COLO668 (cell line): ENCODE results near the gene LPP.

Experiments used
- DNase-seq: peaks from one replicate; lab custom pipeline; 2025; ENCODE audit not compliant: unreplicated experiment; lab: John Stamatoyannopoulos, UW

Gene LPP

DNA sequence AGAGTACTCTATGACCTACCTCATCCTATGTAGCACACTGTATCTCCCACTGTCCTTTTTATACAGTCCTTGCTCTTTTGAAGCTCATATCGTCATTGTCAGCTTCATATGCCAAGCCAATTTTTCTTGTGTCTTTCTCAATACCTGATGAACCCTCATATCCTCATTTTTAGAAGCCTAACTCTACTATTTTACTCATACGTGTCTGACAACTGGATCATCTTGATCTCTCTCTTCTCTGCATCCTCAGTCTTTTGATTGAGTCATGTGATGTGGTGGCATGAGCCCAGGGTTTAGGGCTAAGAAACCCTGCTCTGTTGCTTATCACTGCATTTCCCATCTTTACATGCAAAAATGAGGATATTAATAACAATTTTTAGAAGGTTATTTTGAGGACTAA lies 352.0 kb downstream of the LPP start:
- no peak for DNase-seq

DNA sequence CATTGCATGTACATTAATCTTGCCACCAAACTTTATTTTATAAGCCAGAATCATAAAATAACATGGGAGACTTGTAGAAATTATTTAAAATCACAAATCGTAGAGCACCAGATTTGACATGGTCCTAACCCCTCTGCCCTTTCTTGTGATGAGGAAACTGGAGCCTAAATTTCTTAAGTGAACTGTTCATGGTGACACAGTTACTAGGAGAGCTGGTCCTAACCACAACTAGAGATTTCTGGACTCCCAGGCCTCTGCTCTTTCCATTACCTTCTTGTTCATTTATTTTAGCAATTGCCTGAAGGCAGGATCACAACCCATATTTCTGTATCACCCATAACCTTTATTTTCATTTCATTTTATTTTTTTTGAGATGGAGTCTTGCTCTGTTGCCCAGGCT lies 352.5 kb downstream of the LPP start:
- no peak for DNase-seq

DNA sequence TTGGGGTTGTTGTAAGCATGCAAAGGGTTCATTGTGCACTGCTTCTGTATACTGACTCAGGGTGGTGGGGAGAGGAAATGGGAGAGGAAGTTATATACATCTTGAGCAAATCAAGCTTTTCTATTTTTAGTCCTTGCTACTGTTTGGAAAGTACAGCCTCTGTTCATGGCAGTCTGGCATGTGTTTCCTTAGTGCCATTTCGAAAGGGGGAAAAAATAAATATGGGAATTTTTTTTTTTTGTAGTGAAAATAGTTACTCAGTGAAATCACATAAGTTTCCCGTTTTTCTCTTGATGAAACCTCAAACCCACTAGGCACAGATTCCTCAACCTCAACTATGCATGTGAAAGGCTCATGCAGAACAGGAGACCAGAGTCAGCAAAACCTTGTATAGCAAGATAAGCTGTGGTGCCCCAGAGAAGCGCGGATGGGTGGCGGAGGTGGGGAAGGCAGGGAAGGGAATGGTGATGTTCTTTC lies 353.3 kb downstream of the LPP start:
- no peak for DNase-seq

DNA sequence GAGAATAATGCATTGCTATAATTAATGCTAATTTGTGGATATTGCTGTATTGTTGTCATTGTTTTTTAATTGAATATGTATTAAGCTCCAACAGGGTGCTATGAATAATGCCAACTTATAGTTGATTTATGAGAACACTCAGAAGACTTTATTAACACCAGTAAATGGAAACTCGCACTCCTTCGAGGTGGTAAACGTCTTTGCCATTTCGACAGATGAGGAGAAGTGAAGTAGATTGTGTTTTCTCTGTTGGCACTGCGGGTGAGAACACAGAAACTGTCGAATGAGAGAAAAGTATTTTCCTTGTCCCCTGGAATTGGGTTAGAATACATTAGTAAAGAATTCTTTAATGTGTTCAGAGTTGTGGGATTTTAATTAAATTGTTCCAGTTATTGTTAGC lies 354.5 kb downstream of the LPP start:
- DNase-seq, result no peak

DNA sequence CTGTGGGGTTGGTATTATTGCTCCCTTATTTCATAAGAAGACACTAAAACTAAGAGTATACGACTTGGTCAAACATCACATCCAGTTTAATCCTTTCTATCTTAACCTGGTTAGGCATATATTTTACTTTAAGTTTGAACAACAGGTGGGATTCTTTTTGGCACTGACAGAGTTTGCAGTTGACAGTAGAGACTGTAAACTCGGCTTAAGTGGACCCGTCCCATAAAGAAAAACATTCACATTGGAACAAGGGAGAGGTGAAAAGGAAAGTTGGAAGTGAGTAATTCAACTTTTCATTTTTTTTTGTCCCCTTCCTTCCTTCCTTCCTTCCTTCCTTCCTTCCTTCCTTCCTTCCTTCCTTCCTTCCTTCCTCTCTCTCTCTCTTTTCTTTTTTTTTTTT lies 355.4 kb downstream of the LPP start:
- no peak for DNase-seq

DNA sequence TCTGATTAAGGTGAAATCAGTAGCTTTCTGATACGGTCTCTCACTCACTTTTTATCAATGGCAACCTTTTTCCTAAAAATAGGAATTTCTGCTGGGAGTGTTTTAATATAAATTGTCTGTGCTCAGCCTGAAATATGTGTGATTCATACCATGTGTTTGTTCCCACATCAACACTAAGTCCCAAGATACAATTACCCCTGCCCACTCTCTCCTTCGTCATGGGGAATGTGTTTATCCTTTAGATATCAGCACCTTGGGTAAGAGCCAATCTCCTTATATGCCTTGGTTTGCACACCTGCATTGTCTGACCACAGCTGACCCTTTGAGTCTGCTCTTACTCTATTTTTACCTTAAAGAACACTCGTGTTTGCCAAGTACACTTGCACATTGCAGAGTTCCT lies 356.4 kb downstream of the LPP start:
- no peak for DNase-seq

DNA sequence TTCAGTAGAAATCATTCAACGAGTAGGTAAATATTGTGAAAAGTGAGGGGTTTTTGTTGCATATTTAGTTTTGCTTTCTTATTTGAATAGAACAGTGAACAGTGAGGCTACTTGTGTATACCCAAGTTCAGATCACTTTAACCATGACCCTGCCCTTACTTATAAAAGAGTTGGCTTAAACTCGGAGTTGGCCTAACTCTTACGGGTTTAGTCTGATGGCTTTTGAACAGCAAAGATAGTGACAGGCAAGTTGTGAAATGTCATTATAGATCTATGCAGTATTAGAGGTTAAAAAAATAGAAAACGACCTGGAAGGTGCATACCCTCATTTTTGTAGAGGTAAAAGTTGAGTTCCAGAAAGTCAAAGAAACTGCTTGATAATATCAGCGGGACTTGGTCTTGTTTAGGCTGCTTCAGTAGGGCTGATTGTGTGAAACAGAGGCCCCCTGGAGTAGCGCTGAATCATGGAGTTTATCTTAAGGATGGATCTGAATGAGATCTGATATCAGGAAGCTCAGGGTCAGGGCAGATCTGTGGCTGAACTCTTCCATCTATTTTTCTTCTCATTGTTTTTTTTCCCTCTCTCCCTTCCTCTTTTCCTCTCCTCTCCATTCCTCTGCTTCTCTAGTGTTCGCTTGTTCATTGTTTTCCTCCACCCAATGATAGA lies 359.8 kb downstream of the LPP start:
- DNase-seq, result no peak

DNA sequence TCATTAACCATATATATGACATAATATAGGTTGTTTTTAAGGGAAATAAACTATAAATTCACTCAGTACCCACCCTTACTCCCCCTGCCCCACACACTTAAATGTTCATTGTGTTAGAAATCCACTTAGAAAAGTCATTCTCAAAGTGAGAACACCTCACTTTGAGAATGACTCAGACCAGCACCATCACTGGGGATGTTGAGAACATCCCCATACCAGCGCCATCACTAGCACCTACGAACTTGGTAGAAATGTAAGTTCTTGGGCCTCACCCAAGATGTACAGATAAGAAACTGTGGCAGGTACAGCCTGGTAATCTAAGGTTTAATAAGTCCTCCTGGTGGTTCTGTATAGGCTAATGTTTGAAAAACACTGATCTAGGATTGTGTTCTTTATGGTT lies 362.6 kb downstream of the LPP start:
- DNase-seq, result no peak

DNA sequence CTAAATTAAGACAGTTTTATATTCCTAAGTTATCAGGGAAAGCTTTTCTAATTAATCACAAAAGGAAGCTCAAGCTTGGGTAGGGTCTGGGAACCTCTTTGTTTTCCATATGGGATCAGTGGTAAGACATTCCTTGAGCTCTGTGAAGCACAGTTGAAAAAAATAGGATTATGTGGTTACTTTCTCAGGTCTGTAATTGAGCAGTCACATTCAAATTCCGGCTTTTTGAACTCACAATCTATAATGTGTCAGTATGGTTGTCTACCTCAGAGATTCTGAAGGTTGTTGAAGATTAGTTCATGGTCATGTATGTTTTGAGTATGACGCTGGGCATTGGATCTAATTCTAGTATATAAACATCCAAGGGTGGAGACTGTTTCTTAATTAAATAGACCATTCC lies 364.5 kb downstream of the LPP start:
- DNase-seq, result no peak

DNA sequence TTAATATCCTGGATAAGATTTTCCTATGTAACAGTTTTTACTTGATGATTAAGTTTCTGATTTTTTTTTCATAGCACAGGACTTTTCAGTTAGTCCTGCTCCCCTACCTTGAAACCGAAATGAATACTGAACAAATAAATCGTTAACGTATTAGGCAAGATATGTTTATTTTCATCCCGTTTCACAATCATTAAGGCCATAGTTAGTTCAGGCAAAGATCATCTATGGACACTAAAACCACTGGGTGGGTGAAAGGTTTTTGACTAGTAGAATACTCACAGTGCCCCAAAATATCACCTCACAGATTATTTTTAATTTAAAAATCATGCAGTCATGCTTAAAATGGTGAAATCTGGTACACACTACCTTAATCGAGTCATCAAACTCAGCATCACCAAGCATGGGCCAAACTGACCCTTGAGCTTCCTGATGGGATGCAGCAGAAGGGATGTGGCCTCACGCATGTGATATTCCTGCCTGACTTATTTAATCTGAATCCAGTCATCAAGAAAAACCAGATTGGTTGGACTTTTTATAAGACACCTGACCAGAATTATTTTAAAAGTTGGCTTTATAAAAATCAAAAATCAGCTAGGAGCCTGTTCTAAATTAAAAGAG lies 365.0 kb downstream of the LPP start:
- no peak for DNase-seq

DNA sequence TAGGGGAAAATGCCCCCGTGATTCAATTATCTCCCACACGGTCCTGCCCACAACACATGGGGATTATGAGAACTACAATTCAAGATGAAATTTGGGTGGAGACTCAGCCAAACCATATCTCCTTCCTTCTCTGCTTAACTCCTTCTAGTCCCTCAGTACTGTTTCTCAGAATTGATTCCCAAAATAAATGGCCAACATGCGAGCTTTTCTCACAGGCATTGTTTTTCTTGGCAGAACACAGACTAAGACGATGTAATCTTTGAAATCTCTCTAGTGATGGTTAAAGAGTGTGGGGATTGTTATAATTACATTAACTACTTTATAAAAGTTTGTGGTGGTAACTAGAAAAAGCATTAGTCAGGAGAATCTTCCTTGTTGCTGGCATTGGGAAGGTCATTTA lies 366.5 kb downstream of the LPP start:
- DNase-seq, result no peak

DNA sequence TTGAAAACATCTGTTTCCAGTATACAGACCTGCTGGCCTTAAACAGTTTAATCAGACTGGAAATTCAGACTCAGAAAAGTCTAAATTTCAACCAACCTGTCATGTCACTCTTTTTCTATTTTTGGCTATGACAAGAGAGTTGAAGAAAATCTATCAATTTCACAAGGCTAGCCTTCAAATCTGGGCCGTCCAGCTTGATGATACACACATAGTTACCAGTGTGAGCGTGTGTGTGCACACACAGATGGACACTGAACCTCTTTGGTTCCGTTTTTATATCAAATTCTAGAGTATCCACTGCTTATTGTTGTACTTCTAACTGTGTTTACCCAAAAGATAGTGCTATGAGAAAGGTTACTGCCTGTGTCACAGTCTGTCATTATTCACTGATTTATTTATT lies 368.2 kb downstream of the LPP start:
- no peak for DNase-seq

DNA sequence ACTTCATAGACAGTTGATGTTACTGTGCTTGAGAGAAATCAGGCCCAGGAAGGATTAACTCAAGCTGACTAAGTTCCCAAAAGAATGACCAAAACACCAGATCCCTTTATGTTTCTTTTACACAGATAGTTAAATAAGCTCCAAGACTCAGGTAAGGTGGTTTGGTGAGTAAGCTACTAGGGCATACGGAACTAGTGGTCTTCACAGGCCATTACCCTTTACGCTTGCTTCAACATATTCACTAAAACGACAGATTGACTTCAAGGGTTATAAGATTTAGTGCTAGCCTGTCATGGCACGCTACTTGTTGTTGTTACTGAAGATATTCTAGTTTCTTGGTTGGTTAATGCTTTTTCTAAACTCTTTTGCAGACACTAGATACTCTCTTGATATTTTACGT lies 369.3 kb downstream of the LPP start:
- DNase-seq, result no peak

DNA sequence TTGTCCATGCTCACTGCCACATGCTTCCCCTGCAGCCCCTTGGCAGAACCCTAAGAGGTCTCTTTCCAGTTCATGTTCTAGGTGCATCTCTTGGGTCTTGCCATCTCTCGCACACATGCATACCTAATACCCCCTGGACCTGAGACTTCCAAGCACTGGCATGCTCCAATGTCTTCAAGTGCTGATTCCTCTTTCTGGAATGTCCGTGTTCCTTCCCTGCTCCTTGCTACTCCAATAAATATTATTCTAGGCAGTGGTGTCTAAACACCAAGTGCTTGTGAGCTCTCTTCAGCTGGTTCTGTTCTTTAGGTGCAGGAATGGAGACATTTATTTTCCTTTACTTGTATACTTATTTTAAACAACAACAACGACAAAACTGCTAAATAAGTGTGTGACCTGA lies 370.1 kb downstream of the LPP start:
- no peak for DNase-seq

DNA sequence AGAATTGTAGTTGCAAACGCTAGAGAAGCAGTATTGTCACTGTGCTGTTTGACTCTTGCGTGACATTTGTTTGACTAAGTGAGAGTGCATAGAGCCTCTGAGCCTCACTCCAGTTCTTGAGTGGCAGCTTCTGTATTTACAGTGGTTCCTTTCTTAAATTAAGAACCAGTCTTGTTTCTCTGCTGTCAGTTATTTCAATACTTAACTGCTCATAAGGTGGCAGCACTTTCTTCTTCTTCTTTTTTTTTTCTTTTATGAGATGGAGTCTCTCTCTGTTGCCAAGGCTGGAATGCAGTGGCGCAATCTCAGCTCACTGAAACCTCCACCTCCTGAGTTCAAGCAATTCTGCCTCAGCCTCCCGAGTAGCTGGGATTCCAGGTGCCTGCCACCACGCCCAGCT lies 372.1 kb downstream of the LPP start:
- DNase-seq, result no peak

DNA sequence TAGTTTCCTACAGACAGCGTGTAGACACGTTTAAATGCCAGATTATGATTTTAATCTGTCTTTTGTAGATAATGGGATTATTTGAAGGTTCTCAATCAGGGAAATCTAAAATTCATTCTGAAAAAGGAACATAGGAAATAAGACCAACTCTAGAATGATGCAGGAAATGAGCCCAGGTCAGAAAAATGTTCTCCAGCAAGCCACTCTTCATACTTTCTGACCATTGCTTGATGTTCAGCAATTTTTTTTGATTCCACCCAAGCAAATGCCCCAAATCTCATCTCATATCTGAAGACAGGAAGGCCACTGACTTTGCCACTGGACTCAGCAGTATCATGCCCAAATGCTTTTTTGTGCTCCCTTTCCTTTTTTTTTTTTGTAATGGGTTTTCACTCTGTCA lies 373.4 kb downstream of the LPP start:
- no peak for DNase-seq

DNA sequence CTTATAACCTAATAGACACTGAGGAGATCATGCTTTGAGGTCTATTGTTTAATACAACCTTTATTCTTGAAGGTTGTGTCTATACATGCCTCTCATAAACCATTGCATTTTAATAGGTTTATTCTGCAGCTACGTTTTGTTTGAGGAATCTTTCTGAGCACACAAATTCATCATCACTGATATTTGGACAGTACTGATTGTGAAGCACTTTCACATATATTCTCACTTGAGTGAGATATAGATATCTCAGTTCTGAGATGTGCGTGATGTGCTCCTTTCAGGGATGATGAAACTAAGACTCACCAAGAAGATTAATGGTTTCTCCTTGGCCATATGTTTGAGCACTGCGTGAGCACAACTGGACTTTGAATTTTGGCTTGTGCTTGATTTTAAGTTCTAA lies 374.4 kb downstream of the LPP start:
- DNase-seq, result no peak

DNA sequence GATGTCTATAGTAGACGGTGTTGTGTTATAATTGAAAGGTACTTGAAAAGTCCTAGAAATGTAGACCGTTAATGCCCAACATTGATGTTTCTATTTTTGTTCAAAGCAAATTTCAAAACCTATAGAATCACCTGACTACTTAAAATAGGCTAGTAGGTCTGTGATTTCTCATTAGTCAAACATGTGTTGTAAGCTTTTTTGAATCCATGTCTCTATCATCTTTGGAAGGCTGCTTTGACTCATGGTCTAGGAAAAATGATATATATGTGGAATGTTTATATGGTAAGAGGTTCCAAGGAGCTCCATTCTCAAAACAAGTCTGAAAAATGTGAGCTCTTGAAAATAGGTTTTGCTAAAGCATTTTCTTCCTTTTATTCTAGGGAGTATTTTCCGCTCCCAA lies 375.3 kb downstream of the LPP start:
- DNase-seq, result no peak

DNA sequence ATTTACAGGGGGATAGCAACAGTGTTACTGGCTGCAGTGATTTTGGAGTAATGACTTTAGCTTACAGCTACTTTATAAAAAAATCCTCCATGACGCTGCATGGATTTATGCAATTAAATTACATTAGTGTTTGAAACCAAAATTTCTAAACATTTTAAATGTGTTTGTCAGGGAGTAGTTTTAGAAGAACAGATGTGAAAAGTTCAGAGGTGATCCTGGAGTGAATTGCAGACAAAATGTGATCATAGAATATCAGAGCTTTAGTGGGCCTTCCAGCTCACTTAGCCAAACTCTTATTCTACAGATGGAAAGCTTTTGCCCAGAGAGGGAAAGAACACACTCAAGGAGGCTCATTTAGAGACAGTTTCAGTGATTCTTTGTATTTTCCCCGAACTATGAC lies 376.3 kb downstream of the LPP start:
- no peak for DNase-seq

DNA sequence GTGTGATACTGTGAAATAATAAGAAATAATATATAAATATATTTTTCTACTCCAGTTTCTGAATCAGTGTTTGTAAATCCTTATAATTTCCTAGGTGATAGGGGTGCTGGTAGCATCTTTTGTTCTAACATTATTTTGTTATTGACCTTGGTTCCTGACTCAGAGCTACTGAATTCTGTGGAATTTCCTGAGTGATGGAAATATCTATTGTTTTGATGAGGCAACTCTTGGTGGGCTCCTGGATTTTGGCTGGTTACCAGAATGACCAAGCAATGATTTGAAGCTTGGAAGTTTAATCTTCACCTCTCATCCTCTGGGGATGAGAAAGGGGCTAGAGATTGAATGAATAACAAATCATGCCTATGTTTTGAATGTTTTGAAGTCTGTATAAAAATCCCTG lies 377.3 kb downstream of the LPP start:
- DNase-seq, result no peak

DNA sequence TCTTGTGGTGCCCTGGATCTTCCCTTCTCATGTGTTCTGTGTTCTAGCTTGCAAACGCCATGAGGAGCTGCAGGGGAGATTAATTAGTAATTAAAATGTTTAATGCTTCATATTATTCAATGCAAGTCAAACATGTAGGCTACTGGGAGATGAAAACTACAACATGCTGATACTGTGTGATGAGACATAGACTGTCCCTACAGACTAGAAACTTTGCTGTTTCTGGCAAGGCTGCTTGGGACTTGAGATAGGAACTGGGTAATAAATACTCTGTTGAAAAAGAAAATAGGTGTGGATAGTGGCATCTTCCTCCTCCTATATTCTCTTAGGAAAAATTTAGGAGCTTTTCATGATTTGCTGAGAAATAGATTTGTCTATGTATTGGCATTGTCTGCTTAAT lies 379.2 kb downstream of the LPP start:
- no peak for DNase-seq

DNA sequence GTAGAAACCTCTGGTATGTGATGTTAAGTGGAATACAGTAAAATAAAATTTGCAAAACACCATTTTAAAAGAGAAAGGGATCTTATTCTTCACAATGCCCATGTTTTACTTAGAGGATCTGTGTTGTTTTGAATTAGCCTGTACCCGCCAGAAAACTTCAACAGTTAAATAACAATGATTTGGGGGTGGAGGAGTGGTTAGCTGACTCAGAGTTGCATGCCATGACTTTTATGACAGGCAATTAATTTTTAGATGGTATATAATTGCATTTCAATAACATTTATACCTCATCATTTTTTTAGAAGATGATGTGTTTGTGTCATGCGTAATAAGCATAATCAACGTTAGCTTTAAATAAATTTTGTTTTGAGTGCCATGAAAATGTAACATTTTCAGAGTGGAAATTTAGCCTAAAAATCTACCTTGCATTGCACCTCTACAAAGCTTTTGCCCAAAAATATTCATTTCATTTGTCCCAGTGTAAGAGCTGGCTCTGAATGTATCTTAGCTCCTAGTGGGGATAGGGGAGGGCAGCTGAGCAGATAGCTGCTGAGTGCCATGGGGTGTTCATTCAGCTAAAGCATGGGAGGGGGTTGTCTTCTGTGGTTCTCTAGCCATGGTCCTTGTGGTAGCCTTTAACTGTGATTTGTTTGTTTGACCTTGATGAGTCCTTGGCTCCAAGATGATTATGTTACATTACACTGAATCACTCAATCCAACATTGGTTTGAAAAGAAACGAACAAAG lies 379.8 kb downstream of the LPP start:
- DNase-seq, result no peak

DNA sequence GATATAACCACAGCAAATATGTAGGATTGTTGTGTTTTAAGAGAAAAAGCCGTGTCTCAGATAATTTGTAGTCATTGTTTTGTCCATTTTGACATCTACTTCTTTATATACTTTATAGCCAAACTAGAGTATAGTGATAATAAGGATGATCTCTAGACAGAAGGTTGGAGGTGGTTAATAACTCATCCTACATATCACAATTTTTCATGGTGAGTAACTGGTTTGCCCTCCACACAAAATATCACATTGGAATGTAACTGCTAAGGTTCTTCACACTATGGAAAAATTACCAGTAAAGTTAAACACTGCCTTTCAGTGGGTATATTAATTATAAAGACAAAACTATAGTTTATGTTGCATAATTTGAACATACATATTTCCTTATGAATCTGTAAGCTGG lies 380.7 kb downstream of the LPP start:
- DNase-seq, result no peak
